HG02759 (cell line): ENCODE data around the gene FUBP1.
"Not testable (repeated sequence)": the region's sequence is repeated elsewhere in the genome, so short reads cannot be mapped to it uniquely, and the experiment has no call there.

Source experiments
- ATAC-seq: cut with Tn5 transposase; IDR thresholded peaks from one replicate; pipeline ENCODE4 v1.9.1; 2021; ENCODE audit warnings: mild to moderate bottlenecking, moderate library complexity; ENCODE audit not compliant: unreplicated experiment

The FUBP1 gene

DNA sequence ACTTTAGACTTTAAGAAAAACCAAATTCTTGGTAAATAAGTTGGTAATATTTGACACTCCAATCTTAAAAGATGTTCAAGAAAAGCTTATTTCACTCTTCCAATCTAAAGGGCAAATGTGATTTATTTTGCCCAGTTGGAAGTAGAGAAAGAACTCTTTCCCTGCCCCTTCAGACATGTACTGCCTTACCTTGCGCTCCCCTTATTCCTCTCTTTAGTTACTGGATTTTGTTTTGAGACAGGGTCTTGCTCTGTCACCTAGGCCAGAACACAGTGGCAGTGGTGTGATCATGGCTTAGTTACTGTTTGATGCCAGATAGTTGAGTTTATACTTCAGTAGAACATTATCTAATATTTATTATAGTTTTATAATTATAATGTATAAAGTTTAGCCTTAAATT lies 27.5 kb downstream of the FUBP1 start:
- no peak for ATAC-seq

DNA sequence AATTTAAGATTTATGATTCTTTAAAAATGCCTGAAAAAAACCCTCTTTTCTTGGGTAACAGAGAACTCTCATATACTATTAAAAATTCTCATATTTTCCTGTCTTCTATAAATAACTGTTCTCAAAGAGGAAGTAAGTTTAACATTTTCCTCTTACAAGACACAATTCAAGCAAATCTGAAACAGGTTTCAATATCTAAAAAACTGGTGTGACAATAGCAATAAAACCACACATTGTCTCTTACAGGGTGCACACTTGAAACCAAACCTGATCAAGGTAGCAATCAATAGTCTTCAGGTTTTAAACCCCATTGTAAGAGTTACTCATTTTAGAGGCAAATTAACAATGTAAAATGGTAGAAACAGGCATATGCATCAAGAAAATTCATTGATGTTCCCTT lies 28.0 kb downstream of the FUBP1 start:
- ATAC-seq: peak; percentile 59

DNA sequence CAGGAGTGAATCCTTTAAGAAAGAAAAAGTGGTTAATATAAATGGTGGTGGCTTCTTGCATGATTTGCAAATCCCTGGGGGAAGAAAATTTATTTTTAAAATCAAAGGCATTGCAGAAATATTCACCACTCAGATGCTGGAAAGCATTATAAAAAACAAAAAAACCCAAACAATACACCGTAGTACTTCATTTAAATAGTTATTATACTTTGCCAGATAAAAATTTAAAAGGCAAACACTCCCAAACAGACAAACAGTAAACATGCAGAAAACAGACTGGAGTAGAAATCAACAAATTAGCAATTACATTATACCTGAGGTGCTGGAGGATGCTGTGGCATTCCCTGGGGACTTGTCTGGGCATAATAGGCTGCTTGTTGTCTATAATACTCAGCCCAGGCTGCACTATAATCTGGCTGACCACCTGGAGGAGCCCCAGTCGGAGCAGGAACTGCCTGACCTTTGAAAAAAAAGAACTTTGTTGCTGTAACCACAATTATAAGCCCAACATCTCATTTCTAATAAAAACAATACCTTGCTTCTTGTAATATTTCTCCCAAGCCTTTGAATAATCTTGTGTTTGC lies 29.9 kb downstream of the FUBP1 start:
- no peak for ATAC-seq

DNA sequence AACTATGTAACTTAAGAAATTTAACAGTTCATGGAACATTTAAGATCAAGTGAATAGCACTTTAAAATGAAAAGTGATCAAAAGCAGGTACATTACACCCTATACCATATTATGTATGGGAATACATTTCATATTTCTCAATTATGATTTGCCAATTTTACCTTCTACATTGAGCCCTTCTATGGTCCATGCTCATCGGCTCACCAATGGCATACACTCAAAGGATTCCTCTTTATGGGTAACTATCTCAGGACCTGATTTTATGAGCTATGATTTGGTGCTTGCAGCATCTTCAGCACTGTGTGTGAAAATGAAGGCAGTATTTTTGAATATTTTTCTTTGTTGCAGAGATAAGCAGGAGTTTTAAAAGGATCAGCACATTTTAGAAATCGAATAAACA lies 33.5 kb downstream of the FUBP1 start:
- ATAC-seq: no peak

DNA sequence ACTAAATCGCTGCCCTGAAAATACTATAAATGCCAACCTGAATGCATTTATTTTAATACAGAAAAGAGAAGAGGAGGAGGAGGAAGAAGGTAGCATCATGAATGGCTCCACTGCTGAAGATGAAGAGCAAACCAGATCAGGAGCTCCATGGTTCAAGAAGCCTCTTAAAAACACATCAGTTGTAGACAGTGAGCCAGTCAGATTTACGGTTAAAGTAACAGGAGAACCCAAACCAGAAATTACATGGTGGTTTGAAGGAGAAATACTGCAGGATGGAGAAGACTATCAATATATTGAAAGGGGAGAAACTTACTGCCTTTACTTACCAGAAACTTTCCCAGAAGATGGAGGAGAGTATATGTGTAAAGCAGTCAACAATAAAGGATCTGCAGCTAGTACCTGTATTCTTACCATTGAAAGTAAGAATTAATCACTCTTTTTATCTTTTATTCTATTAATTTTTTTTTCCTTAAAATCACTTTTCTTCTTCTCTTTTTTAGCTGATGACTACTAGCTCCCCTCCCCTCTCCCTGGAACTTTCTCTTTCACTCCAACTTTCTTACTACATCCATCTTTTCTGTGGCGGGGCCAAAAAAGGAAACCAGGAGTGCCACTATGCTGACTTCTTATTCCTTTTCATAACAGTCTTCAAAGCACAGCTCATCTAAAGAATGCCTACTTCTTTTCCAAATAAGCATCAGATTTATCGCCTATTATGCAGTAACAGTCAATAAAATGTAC lies 36.3 kb downstream of the FUBP1 start:
- no peak for ATAC-seq

DNA sequence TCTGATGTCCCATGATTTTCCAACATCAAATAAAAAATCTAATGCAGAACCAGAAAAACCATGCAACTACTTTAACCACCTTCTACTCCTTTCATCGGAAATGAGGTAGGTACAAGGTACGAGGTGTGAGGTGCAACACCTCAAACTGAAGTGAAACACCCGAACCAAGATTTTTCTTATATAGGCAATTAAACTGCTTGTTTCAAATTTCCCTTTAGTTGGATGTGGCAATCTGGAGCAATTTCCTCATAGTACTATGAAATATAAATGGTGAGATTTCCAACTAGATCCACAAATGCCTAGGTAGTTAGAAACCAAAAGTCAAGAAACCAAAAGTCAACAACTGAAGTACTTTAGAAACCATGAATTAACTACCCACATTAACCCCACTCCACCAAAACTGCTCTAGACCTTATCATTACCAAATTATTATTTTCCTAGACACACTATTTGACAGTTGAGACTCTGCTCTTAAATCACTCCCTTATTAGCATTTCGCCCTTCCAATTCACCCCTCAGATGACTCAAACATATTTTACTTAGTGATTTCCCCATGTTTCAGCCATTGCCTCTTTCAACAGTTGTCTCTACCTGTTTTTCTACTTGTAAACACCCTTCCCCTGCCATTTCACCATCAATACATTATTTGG lies 37.8 kb downstream of the FUBP1 start:
- no peak for ATAC-seq

DNA sequence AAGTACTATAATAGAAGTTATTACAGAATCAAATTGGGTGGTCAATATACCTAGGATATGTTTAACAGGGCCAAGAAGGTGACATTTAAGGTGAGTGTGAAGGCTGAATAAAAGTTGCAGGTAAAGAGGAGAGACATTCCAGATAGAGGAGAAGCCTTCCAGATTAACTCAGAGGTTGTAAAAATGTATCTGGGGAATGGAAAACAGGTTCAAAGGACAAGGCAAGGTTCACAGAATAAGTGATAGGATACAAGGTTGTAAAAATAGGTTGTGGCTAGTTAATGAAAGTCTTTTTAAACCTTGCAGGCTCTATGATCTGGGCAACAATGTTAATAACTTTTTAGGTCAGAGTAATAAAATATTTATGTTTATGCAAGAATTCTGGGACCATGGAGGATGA lies 40.2 kb downstream of the FUBP1 start:
- ATAC-seq: no peak

DNA sequence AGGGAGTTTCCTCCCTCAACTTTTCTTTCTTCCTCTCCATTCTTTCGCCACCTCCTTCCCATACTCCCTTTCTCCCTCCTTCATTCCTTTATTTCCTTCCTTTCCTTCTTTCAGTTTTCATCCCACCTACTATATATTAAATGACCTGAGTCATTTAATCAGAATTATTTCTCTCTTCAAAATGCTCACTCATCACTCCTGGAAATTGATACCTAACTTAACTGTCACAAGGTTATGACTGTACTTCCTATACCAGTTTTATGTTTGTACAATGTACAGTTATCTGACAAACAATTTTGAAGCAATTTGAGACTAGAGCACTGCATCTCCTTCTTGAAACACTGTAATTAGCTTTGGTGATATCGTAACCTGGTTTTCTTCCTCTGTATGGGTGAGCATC lies 49.1 kb downstream of the FUBP1 start:
- ATAC-seq: no peak

DNA sequence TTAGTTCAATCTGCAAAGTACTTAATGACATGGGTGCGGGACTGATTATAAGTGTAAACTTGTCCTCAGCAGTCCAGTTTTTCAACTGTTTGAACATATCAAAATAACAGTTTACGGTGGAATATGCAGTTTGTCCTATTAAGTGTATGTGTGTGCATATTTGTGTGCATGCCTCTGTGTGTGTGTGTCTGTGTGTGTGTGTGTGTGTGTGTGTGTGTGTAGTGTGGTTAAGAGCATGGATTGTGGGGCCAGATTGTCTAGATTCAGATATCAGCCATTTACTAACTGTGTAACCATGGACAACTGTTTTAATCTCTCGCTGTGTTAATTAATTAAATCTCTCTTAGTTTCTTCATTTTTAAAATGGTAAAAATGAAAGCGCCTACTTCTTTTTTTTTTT lies 51.5 kb downstream of the FUBP1 start:
- ATAC-seq: no peak

DNA sequence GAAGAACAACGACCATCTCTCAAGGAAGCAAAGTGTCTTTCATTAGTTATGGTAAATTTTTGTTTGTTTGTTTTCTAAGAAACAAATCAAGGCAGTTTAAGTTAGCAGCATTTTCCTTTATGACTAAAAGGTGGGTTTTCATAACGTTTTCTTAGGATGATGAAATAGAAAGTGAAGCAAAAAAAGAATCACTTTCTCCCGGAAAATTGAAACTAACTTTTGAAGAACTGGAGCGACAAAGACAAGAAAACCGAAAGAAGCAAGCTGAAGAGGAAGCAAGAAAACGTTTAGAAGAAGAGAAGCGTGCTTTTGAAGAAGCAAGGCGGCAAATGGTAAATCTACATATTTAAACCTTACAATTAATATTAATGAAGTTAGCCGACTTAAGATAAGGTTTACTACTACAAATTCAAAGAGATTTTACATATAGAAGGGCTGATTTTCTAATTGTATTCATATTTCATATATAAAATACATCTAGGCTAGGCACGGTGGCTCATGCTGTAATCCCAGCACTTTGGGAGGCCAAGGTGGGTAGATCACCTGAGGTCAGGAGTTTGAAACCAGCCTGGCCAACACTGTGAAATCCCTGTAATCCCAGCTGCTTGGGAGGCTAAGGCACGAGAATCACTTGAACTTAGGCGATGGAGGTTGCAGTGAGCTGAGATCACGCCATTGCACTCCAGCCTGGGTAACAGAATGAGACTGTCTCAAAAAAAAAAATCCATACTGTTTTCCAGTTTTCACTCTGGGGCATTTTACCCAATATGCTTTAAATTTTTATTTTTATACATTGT lies 52.1 kb downstream of the FUBP1 start:
- no peak for ATAC-seq

DNA sequence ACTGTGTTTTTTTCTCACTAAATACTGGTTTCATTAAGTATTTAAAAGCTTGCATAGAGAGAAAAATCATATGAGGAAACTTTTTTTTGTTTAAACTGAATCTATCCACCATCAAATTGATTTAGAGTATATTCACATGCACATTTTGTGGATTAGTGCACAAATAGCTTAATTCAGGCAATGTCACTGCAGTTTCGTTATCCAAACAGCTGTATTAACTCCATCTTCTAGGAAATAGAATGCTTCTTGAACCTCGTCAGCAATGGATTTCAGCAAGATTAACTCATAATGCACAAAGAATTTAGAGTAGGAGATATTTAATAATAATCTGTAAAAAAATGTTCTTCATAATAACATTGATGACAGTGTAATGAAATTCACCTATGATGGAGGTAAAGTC lies 52.9 kb downstream of the FUBP1 start:
- ATAC-seq: no peak

DNA sequence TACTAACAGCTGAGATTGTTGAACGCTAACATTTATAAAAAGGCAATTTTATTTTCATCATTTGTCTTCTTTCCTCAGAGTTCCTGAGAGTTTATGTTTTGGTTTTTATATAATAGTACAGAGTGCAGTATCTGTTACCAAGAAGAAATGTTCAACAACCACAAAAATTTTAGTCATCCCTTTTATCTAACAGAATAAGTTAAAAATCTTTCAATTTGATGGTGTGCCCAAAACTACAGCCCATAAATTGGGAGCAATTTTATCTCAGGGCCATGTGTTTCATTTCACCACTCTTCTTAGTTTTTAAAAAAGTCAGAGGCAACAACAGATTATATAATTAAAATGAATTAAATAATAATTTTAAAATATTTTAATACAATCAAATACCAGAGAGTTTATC lies 53.4 kb downstream of the FUBP1 start:
- ATAC-seq: no peak

DNA sequence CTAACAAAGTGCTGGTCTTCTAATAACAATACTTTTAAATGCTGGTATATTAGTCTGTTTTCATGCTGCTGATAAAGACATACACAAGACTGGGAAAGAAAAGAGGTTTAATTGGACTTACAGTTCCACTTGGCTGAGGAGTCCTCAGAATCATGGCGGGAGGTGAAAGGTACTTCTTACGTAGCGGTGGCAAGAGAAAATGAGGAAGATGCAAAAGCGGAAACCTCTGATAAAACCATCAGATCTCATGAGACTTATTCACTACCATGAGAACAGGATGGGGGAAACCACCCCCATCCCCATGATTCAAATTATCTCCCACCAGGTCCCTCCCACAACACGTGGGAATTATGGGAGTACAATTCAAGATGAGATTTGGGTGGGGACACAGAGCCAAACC lies 60.0 kb downstream of the FUBP1 start:
- not testable (repeated sequence) for ATAC-seq

DNA sequence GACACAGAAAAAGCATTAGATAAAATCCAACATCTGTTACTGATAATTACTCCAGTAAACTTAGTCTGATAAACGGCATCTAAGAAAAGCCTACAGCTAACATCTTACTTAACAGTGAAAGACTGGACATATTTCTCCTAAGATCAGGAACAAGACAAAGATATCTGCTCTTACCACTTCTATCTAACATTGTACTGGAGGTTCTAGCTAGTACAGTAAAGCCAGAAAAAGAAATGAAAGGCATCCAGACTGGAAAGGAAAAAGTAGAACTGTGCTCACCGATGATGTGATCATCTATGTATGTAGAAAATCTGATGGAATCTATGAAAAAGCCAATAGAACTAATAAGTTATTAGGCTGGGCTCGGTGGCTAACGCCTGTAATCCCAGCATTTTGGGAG lies 68.8 kb downstream of the FUBP1 start:
- no peak for ATAC-seq

DNA sequence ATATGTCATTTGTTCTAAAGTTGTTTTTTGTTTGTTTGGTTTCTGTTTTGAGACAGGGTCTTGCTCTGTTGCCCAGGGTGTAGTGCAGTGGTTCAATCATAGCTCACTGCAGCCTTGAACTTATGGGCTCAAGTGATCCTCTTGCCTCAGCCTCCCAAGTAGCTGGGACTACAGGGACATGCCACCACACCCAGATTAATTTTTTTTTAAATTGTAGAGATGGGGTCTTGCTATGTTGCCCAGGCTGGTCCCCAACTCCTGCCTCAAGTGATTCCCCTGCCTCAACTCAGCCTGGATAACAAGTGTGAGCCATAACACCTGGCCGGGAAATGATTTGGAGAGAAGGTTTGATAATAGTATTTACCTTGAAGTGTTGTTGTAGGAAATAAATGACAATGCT lies 72.2 kb downstream of the FUBP1 start:
- ATAC-seq: no peak

DNA sequence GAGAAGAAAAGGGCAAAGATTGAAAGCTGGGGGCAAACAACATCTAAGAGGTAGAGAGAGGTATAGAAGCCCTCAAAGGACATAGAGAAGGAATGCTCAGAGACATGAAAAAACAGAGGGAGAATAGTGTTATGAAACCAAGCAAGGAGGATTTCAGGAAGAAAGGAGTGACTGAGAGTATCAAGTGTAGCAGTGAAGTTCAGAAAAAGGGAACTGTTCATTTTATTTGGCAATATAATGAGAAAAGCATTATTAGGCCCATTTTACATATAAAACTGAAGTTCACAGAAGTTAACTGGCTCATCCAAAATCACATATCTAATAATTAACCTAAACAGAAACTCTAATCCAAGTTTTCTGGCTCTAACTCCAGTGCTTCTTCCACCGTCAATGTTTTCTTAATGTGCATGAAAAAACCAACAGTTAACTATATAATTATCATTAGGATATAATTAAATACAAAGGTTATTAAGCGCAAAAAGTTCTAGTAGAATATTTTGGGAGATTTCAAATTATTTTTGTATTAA lies 72.8 kb downstream of the FUBP1 start:
- no peak for ATAC-seq

DNA sequence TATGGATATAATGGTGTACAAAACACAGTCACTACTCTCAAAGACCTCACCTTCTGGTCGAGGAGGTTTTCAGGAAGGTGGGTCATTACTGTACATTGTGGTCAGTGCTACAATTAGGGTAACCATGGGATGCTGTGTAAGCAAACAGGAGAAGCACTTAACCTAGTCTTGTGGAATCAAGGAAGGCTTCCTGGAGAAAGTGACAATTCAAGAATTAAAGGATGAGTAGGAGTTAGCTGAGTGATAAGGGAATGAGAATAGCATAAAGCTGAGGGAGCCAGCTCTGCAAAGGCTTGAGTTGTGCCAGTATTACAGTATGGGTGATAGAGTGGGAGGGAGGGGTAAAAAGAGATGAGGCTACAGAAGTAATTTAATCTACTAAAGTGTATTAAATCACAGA lies 73.3 kb downstream of the FUBP1 start:
- ATAC-seq: no peak

DNA sequence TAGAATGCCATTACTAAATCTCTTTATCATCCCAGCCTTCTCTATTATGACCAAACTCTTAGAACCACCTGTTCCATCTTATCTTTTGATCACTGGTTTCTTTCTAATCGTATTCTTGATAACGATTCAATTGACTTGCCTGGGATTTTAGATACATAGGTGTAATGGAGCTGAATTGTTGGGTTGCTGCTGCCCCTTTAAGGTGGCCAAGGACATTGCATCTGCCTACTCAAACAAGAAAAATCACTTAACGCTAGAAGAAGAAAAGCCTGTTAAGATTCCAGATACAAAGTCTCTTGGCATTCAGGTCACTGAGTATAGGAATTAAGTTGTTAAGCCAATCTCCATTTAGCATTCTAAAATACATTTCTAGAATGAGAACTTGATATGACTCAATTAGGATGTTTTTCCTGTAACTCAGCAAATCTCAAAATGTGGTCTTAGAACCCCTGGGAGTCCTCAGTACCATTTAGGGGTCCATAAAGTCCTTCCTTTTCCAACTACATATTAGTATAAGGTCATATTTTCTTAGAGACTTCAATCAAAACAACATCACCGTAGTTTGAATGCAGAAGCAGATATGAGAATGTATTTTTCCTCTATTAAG lies 78.1 kb downstream of the FUBP1 start:
- ATAC-seq: no peak

DNA sequence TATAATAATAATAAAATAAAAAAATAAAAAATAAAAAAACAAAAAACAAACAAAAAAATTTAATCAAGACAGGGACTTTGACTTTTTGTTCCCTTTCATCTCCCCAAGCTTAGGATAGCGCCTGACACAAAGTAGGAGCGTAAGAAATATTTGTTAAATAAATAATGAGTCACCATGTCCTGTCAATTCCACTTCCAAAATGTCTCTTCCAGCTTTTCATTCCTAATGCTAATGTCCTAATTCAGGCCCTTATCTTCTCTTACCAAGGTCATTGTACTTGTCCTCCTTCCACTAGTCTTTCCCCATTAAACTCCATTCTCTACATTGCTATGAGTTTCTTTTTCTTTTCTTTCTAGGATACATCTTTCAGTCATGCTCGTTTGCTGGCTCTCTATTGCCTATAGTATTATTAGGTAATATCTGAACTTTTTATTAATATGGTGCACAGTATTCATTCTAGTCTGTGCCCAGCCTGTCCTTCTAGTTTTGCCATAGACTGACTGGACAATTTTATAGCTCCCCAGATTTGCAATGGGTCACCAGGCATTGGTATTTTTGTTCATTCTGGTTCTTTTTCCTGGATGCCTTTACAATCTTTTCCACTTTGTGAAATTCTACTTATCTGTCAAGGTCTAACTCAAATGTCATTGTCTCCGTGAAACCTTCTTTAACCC lies 79.1 kb downstream of the FUBP1 start:
- ATAC-seq: no peak
